Measurements from ENCODE around the gene TCERG1L.

GRCh38 chr10:131272897-131273451 lies 38.5 kb downstream of the TCERG1L start:
- TF ChIP-seq CTCF (IDR thresholded peaks at IDR 0.05) (no peak), POLR2A (IDR thresholded peaks at IDR 0.05) (no peak)

Measured in Peyer's patch (tissue), 4 donors.